Gastroesophageal sphincter (tissue), 4 donors: ENCODE measurements around the gene PTGES2. TPM values are rescaled to one million over a fixed set of nuclear protein-coding genes. Genes with fewer than 3 reads are reported as not detected.

Experiments
- ATAC-seq: fragments of 150-250 bp; one replicate; pipeline ENCODE4 v1.9.1; 2016; ENCODE audit warnings: mild to moderate bottlenecking, moderate library complexity
- H3K27ac ChIP-seq, 4 donors: fragments of 200-600 bp; sonication (generic) in 3 of 4; 1 replicate in 3 of 4; 2 replicates in 1 of 4; pipeline ENCODE4 v1.5.1; 2016 to 2019
- H3K27me3 ChIP-seq: fragments of 200-600 bp; sonication (generic); one replicate; pipeline ENCODE4 v1.5.1; 2019
- H3K36me3 ChIP-seq, 2 donors: fragments of 200-600 bp; sonication (generic); one replicate each; pipeline ENCODE4 v1.5.1; 2019; ENCODE audit warnings: control low read depth in 1 of 2
- H3K4me1 ChIP-seq, 3 donors: fragments of 200-600 bp; sonication (generic); 1 replicate in 2 of 3; 2 replicates in 1 of 3; pipeline ENCODE4 v1.5.1; 2016 to 2019; ENCODE audit warnings: control low read depth in 2 of 3
- H3K4me3 ChIP-seq, 2 donors: fragments of 200-600 bp; sonication (generic); one replicate each; pipeline ENCODE4 v1.5.1; 2019; ENCODE audit warnings: mild to moderate bottlenecking in 1 of 2, moderate library complexity in 1 of 2
- H3K9me3 ChIP-seq, 3 donors: fragments of 200-600 bp; sonication (generic); one replicate each; pipeline ENCODE4 v1.5.1; 2017 to 2019; ENCODE audit warnings: control low read depth in 2 of 3
- EP300 ChIP-seq: sonication (generic); formaldehyde crosslinking; IDR thresholded peaks from one replicate; pipeline ENCODE4 v1.6.1; 2017; ENCODE audit warnings: antibody characterized with exemption, mild to moderate bottlenecking
- POLR2A ChIP-seq, 2 donors: fragments of 450-650 bp; IDR thresholded peaks; one replicate each; pipeline ENCODE4 v1.6.1; 2017; ENCODE audit warnings: antibody characterized with exemption in 2 of 2, mild to moderate bottlenecking in 2 of 2, moderate library complexity in 1 of 2
- POLR2AphosphoS5 ChIP-seq: sonication (generic); formaldehyde crosslinking; IDR thresholded peaks from one replicate; pipeline ENCODE4 v1.6.1; 2017; ENCODE audit warnings: antibody characterized with exemption
- WGBS, 2 donors: methylation state at CpG; one replicate each; pipeline ENCODE4 v1.1.5; 2018; ENCODE audit warnings: low coverage in 1 of 2; 5-methylcytosine and 5-hydroxymethylcytosine counted together
- total RNA-seq, 4 donors: library from RNA; depleted of rRNA; stranded (reverse); fragments of >200 nt; gene quantifications; one replicate each; pipeline ENCODE4 v1.1.0, GENCODE V29; 2016
- TF ChIP-seq, protein P1 (sequence below), 4 experiments: fragments of 200-600 bp in 2 of 4; fragments of 450-650 bp in 2 of 4; sonication (generic) in 1 of 4; IDR thresholded peaks; one replicate each; pipeline ENCODE4 v1.5.1; 2017 to 2019; ENCODE audit warnings: antibody characterized with exemption in 4 of 4, mild to moderate bottlenecking in 2 of 4, moderate library complexity in 2 of 4

Gene PTGES2
- total RNA-seq, 4 donors from 2014 or later, result 46.1 to 85.8 (median 57.5) TPM

DNA sequence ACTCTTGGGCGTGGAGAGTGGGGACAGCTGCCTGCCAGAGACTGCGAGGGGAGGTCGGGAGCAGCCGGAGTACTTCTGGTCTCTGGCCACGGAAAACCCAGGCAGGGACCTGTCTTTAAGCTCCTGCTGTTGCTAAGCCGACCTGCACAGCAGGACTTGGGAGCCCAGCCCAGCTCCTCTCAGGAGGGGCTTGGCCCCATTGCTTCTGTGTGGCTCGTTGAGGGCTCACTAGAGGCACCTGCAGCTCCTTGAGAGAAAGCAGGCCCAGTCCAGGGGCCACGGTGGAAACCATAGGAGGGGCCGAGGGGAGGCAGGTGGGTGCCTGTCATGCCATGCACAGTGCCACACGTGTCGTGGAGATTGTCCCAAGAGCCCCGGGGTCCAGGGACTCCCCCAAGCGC lies 18.4 kb upstream of the PTGES2 start:
- Histone ChIP-seq H3K27me3 (no peaks in the 10 kb centered on the region), H3K36me3 (no peaks in the 10 kb centered on the region), H3K9me3 (no peaks in the 10 kb centered on the region), H3K4me1 (peaks cover 0 to 11% (median 6%) of the 10 kb centered on the region in 3 donors), H3K27ac (no peak overlapping the region), H3K4me3 (no peak overlapping the region)
- ATAC-seq, result no peak
- 60 to 80% methylated on average over 1 to 2 of the region's 13 CpGs for WGBS, 2 donors
- TF ChIP-seq EP300 (no peak), POLR2A (IDR thresholded peaks at IDR 0.05) (no peak), POLR2AphosphoS5 (no peak)
- TF ChIP-seq, protein P1, sequence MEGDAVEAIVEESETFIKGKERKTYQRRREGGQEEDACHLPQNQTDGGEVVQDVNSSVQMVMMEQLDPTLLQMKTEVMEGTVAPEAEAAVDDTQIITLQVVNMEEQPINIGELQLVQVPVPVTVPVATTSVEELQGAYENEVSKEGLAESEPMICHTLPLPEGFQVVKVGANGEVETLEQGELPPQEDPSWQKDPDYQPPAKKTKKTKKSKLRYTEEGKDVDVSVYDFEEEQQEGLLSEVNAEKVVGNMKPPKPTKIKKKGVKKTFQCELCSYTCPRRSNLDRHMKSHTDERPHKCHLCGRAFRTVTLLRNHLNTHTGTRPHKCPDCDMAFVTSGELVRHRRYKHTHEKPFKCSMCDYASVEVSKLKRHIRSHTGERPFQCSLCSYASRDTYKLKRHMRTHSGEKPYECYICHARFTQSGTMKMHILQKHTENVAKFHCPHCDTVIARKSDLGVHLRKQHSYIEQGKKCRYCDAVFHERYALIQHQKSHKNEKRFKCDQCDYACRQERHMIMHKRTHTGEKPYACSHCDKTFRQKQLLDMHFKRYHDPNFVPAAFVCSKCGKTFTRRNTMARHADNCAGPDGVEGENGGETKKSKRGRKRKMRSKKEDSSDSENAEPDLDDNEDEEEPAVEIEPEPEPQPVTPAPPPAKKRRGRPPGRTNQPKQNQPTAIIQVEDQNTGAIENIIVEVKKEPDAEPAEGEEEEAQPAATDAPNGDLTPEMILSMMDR (IDR thresholded peaks at IDR 0.05), result no peak

GRCh38 chr9:128145536-128145935 lies 18.0 kb upstream of the PTGES2 start:
- Histone ChIP-seq H3K4me3 (no peak overlapping the region), H3K27me3 (no peaks in the 10 kb centered on the region), H3K36me3 (no peaks in the 10 kb centered on the region), H3K4me1 (peaks cover 0 to 11% (median 6%) of the 10 kb centered on the region in 3 donors), H3K27ac (no peak overlapping the region), H3K9me3 (no peaks in the 10 kb centered on the region)
- WGBS, 2 donors, result no CpG with 5 or more reads among the region's 8 CpGs
- no peak for ATAC-seq
- TF ChIP-seq, protein P1 (IDR thresholded peaks at IDR 0.05), result no peak
- TF ChIP-seq POLR2A (IDR thresholded peaks at IDR 0.05) (no peak), POLR2AphosphoS5 (no peak)

DNA sequence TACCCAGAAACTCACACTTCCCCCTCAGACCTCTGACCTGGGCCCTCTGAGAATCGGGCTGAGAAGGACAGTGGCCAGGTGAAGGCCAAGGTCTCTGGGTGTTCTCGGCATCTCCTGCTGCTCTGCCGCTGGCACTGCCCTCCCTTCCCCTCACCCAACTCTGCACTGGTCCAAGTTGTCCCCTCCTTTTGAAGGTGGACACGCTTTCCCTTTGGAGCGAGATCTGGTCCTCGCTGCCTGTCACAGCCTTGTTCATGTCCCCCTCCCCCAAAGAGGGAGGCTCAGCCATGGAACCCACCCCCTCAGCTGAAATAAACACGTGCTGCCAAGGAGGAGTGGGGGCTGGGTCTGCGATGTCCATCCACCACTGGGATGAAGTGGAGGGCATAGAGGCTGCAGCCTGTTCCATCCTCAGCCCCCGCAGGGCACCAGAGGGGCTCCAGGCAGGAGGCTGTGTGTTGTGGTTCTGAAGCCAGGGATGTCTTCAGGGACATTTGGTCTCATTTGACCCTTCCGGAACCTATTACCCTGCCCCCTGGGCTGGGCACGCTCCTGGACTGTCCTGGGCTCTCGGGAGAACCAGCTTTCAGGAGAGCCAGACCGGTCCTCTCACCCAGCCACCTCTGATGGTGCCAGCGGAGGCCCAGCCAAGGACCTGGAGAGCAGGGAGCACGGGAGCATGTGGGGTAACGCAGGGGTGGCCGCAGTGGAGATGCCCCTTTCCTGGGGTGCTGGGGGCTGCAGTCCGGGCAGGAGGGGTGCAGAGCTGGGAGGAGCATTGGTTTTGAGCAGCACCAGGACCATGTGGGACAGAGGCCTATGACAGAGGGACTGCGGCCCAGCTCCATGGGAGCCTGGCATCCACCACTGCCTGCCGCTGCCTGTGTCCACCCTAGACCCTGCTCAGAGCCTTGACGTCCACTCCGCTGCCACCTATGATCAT lies 17.0 kb upstream of the PTGES2 start:
- H3K4me3 ChIP-seq, result no peak overlapping the region
- ATAC-seq, result no peak
- H3K27ac ChIP-seq, result no peak overlapping the region
- TF ChIP-seq EP300 (no peak), POLR2A (IDR thresholded peaks at IDR 0.05) (no peak), POLR2AphosphoS5 (no peak)
- TF ChIP-seq, protein P1 (IDR thresholded peaks at IDR 0.05), result no peak
- no peaks in the 10 kb centered on the region for H3K27me3 ChIP-seq
- H3K4me1 ChIP-seq, result peaks cover 0 to 11% (median 6%) of the 10 kb centered on the region in 3 donors
- WGBS, 2 donors, result 100% methylated on average over 1 of the region's 22 CpGs; no CpG with 5 or more reads in 1 of the 2 donors
- H3K36me3 ChIP-seq, result no peaks in the 10 kb centered on the region
- no peaks in the 10 kb centered on the region for H3K9me3 ChIP-seq

- Histone ChIP-seq H3K27ac (no peak overlapping the region), H3K4me3 (no peak overlapping the region), H3K36me3 (no peaks in the 10 kb centered on the region), H3K9me3 (no peaks in the 10 kb centered on the region), H3K27me3 (no peaks in the 10 kb centered on the region), H3K4me1 (peaks cover 0 to 2% (median under 1%) of the 10 kb centered on the region in 3 donors)
- no peak for ATAC-seq
- 53 to 100% methylated on average over 1 to 3 of the region's 8 CpGs for WGBS, 2 donors
- TF ChIP-seq, protein P1 (IDR thresholded peaks at IDR 0.05), result no peak
- TF ChIP-seq POLR2AphosphoS5, result no peak
- TF ChIP-seq EP300, result no peak
- no peak for TF ChIP-seq POLR2A (IDR thresholded peaks at IDR 0.05)
Measured at GRCh38 chr9:128143525-128144238, 16.2 kb upstream of the PTGES2 start.
